Liver (tissue), 9 donors: ENCODE data around the gene TNFSF10. TPM values are rescaled to one million over a fixed set of nuclear protein-coding genes. Genes with fewer than 3 reads are reported as not detected.

Experiments
- DNase-seq: peaks from one replicate; pipeline ENCODE4 v3.0.0-alpha.2; 2017; ENCODE audit warnings: low spot score
- H3K27ac ChIP-seq, 2 donors: one replicate each; pipeline ENCODE4 v1.7.0; 2013; ENCODE audit warnings: inconsistent platforms in 2 of 2, low read length in 2 of 2, control low read depth in 1 of 2, low read depth in 1 of 2, mild to moderate bottlenecking in 1 of 2
- H3K27me3 ChIP-seq, 4 donors: one replicate each; pipeline versions ENCODE4 v1.6.1 to v1.7.0; 2013; ENCODE audit warnings: low read length in 3 of 4, inconsistent platforms in 1 of 4, mild to moderate bottlenecking in 1 of 4, moderate library complexity in 1 of 4; ENCODE audit not compliant: control insufficient read depth in 4 of 4, insufficient read depth in 4 of 4
- H3K36me3 ChIP-seq, 4 donors: one replicate each; pipeline versions ENCODE4 v1.6.1 to v1.7.0; 2013; ENCODE audit warnings: low read length in 3 of 4, mild to moderate bottlenecking in 3 of 4, low read depth in 1 of 4, moderate library complexity in 1 of 4; ENCODE audit not compliant: control insufficient read depth in 4 of 4, insufficient read depth in 3 of 4
- H3K4me1 ChIP-seq, 4 donors: one replicate each; pipeline versions ENCODE4 v1.6.1 to v1.7.0; 2013; ENCODE audit warnings: low read length in 3 of 4, mild to moderate bottlenecking in 3 of 4, moderate library complexity in 1 of 4; ENCODE audit not compliant: control insufficient read depth in 4 of 4, insufficient read depth in 4 of 4
- H3K4me3 ChIP-seq, 3 donors: one replicate each; pipeline versions ENCODE4 v1.6.1 to v1.7.0; 2013; ENCODE audit warnings: low read length in 3 of 3, control low read depth in 1 of 3, low read depth in 1 of 3, mild to moderate bottlenecking in 1 of 3
- H3K9ac ChIP-seq, 2 donors: one replicate each; pipeline ENCODE4 v1.7.0; 2013; ENCODE audit warnings: low read length in 2 of 2, mild to moderate bottlenecking in 2 of 2, moderate library complexity in 2 of 2, control low read depth in 1 of 2, low read depth in 1 of 2
- H3K9me3 ChIP-seq, 4 donors: one replicate each; pipeline versions ENCODE4 v1.6.1 to v1.7.0; 2013; ENCODE audit warnings: low read length in 3 of 4; ENCODE audit not compliant: control insufficient read depth in 4 of 4
- CTCF ChIP-seq: fragments of 150-350 bp; IDR thresholded peaks from 2 replicates; pipeline ENCODE4 v1.5.1; 2017; ENCODE audit warnings: improper control_type of control experiment, low read depth, low read length; ENCODE audit not compliant: missing input control
- EGR1 ChIP-seq, 2 donors: IDR thresholded peaks; 2 replicates each; pipeline ENCODE4 v1.6.1; 2016 to 2018; ENCODE audit warnings: antibody characterized with exemption in 2 of 2, low read depth in 2 of 2
- FOXA1 ChIP-seq: IDR thresholded peaks from 2 replicates; pipeline ENCODE4 v1.6.1; 2016; ENCODE audit warnings: antibody characterized with exemption
- FOXA2 ChIP-seq: IDR thresholded peaks from 2 replicates; pipeline ENCODE4 v1.6.1; 2016; ENCODE audit warnings: antibody characterized with exemption
- GABPA ChIP-seq, 2 donors: IDR thresholded peaks in 1 of 2; conservative IDR thresholded peaks in 1 of 2; 2 replicates each; pipeline ENCODE4 v1.6.1; 2016; ENCODE audit warnings: antibody characterized with exemption in 2 of 2, mild to moderate bottlenecking in 1 of 2, moderate library complexity in 1 of 2
- HNF4G ChIP-seq: IDR thresholded peaks from 2 replicates; pipeline ENCODE4 v1.6.1; 2016; ENCODE audit warnings: antibody characterized with exemption
- JUND ChIP-seq, 2 donors: IDR thresholded peaks; 2 replicates each; pipeline ENCODE4 v1.6.1; 2016; ENCODE audit warnings: antibody characterized with exemption in 2 of 2
- NR2F2 ChIP-seq: IDR thresholded peaks from 2 replicates; pipeline ENCODE4 v1.6.1; 2016; ENCODE audit warnings: antibody characterized with exemption
- RAD21 ChIP-seq, 2 donors: IDR thresholded peaks; 2 replicates each; pipeline ENCODE4 v1.6.1; 2016; ENCODE audit warnings: antibody characterized with exemption in 2 of 2, mild to moderate bottlenecking in 2 of 2
- RXRA ChIP-seq, 2 donors: IDR thresholded peaks; 2 replicates each; pipeline ENCODE4 v1.6.1; 2017 to 2018; ENCODE audit warnings: antibody characterized with exemption in 2 of 2, mild to moderate bottlenecking in 1 of 2
- SP1 ChIP-seq: IDR thresholded peaks from 2 replicates; pipeline ENCODE4 v1.6.1; 2018; ENCODE audit warnings: antibody characterized with exemption, mild to moderate bottlenecking
- TAF1 ChIP-seq: conservative IDR thresholded peaks from 2 replicates; pipeline ENCODE4 v1.6.1; 2016; ENCODE audit warnings: antibody characterized with exemption, mild to moderate bottlenecking
- YY1 ChIP-seq: IDR thresholded peaks from 2 replicates; pipeline ENCODE4 v1.6.1; 2016; ENCODE audit warnings: antibody characterized with exemption, mild to moderate bottlenecking
- ZBTB33 ChIP-seq: IDR thresholded peaks from 2 replicates; pipeline ENCODE4 v1.6.1; 2016; ENCODE audit warnings: antibody characterized with exemption
- WGBS: extraction: QIAGEN DNeasy Blood & Tissue Kit; methylation state at CpG from one replicate; pipeline ENCODE4 v1.1.7; 2013; 5-methylcytosine and 5-hydroxymethylcytosine counted together
- polyA plus RNA-seq, 2 donors: library from polyadenylated mRNA; stranded (reverse) in 1 of 2; unstranded in 1 of 2; fragments of 200-250 nt in 1 of 2; fragments of >200 nt in 1 of 2; fragmentation: Nextera tagmentation in 1 of 2; extraction: Ambion mirVana in 1 of 2; gene quantifications; one replicate each; pipeline versions ENCODE4 v1.2.1 to v1.2.3, GENCODE V29; 2013 to 2015
- total RNA-seq, 2 donors: library from RNA; depleted of rRNA; stranded (reverse); fragments of >200 nt; gene quantifications; one replicate each; pipeline ENCODE4 v1.2.3, GENCODE V29; 2014
- TF ChIP-seq, protein P1 (sequence below): IDR thresholded peaks from 2 replicates; pipeline ENCODE4 v1.6.1; 2016; ENCODE audit warnings: antibody characterized with exemption
- TF ChIP-seq, protein P2 (sequence below): IDR thresholded peaks from 2 replicates; pipeline ENCODE4 v1.6.1; 2016; ENCODE audit warnings: antibody characterized with exemption
- donor health status: healthy.
- donor health status: healthy.
- donor health status: healthy.
- donor health status: healthy.
- donor health status: healthy.

The TNFSF10 gene
- total and polyA plus RNA-seq, 4 donors = 16.2 to 67.1 (median 37.5) TPM

GRCh38 chr3:172552607-172553006 is 29.4 kb upstream of the TNFSF10 start:
- H3K9me3 ChIP-seq = no peaks in the 10 kb centered on the region
- no peaks in the 10 kb centered on the region for H3K36me3 ChIP-seq
- no peak overlapping the region for H3K4me3 ChIP-seq
- H3K27me3 ChIP-seq = no peaks in the 10 kb centered on the region
- peak overlapping the region in 1 of 2 donors; percentile 42 for H3K9ac ChIP-seq
- TF ChIP-seq YY1 (no peak), FOXA2 (no peak), SP1 (no peak)
- H3K4me1 ChIP-seq = peaks cover 8 to 36% (median 28%) of the 10 kb centered on the region in 4 donors
- peak overlapping the region; percentile 89 to 94 for H3K27ac ChIP-seq
- no peak for DNase-seq

DNA sequence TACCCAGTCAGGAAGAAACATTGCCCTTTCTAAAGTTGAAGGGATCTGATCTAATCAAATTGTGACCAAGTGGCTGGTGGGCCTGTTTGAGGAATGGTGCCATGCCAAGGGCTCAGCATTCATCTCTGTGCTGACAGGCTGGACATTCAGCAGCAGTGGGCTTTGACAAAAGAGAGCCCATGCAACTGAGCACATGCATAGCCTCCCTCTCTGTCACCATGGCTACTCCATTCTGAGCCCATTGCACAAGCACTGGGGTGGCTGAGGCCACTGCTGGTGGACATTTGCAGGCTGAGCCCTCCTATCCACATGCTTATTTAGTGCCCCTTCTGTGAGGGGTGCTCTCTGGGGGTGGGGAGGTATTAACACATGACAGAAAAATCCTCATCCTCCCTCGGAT is 28.6 kb upstream of the TNFSF10 start:
- Histone ChIP-seq H3K9me3 (no peaks in the 10 kb centered on the region), H3K36me3 (no peaks in the 10 kb centered on the region), H3K4me1 (peaks cover 6 to 35% (median 28%) of the 10 kb centered on the region in 4 donors), H3K27ac (peak overlapping the region; percentile 23 to 34), H3K27me3 (no peaks in the 10 kb centered on the region), H3K9ac (no peak overlapping the region), H3K4me3 (no peak overlapping the region)
- DNase-seq = no peak
- TF ChIP-seq JUND (IDR thresholded peaks at IDR 0.05) = no peak
- TF ChIP-seq RXRA (IDR thresholded peaks at IDR 0.05) = no peak
- 98% methylated on average over 1 of the region's 1 CpG for WGBS

DNA sequence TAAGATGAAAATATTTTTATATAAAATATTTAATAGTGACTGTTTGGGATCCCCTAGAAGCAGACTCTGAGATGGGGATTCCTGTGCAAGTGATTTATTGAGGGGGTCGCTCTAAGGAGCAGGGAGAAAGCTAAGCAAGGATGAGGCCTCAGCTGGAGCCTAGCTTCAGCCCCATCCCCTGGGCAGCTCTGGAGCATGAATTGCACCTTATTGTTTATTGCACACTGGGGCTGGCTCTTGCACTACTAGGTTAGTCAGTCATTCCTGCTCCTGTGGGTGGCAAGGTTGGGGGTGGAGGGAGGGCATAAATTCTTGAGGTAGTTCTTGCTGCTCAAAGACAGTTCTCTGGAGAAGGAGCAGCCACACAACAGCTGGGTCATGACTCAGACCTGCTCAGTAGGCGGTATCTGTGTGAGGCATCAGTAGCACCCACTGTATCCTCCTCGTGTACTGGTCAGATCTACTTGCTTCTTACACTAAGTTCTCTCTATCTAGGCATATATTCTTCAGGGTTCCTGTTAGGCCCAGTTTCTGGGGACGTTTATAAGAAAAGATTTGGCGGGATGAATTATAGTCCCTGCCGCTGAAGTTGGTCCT is 27.2 kb upstream of the TNFSF10 start:
- Histone ChIP-seq H3K27me3 (no peaks in the 10 kb centered on the region), H3K36me3 (no peaks in the 10 kb centered on the region), H3K27ac (no peak overlapping the region), H3K4me1 (peaks cover 6 to 37% (median 29%) of the 10 kb centered on the region in 4 donors), H3K9me3 (no peaks in the 10 kb centered on the region), H3K4me3 (no peak overlapping the region), H3K9ac (no peak overlapping the region)
- no peak for DNase-seq
- TF ChIP-seq FOXA2 (no peak), RXRA (IDR thresholded peaks at IDR 0.05) (no peak), HNF4G (no peak), EGR1 (IDR thresholded peaks at IDR 0.05; ENCODE audit: low read depth in 2 of 2) (no peak), GABPA (IDR thresholded peaks at IDR 0.05 in 1 of 2, conservative IDR thresholded peaks at IDR 0.05 in 1 of 2) (no peak), FOXA1 (no peak), RAD21 (IDR thresholded peaks at IDR 0.05) (no peak), SP1 (no peak), TAF1 (no peak), JUND (IDR thresholded peaks at IDR 0.05) (no peak), NR2F2 (no peak)
- TF ChIP-seq, protein P1, sequence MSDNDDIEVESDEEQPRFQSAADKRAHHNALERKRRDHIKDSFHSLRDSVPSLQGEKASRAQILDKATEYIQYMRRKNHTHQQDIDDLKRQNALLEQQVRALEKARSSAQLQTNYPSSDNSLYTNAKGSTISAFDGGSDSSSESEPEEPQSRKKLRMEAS = no peak
- TF ChIP-seq, protein P2, sequence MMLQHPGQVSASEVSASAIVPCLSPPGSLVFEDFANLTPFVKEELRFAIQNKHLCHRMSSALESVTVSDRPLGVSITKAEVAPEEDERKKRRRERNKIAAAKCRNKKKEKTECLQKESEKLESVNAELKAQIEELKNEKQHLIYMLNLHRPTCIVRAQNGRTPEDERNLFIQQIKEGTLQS = no peak
- WGBS = 90% methylated on average over 6 of the region's 6 CpGs

GRCh38 chr3:172549144-172549543 is 25.9 kb upstream of the TNFSF10 start:
- H3K4me3 ChIP-seq = no peak overlapping the region
- 18% methylated on average over 2 of the region's 2 CpGs for WGBS
- no peaks in the 10 kb centered on the region for H3K36me3 ChIP-seq
- H3K27me3 ChIP-seq = no peaks in the 10 kb centered on the region
- H3K4me1 ChIP-seq = peaks cover 6 to 37% (median 27%) of the 10 kb centered on the region in 4 donors
- H3K9me3 ChIP-seq = no peaks in the 10 kb centered on the region
- peak overlapping the region; percentile 55 to 83 for H3K27ac ChIP-seq
- no peak for TF ChIP-seq GABPA (IDR thresholded peaks at IDR 0.05 in 1 of 2, conservative IDR thresholded peaks at IDR 0.05 in 1 of 2)
- no peak for TF ChIP-seq ZBTB33
- no peak for TF ChIP-seq NR2F2
- peak; percentile 21 to 43 for TF ChIP-seq RXRA (IDR thresholded peaks at IDR 0.05)
- no peak for TF ChIP-seq TAF1
- no peak for TF ChIP-seq EGR1 (IDR thresholded peaks at IDR 0.05; ENCODE audit: low read depth in 2 of 2)
- TF ChIP-seq RAD21 (IDR thresholded peaks at IDR 0.05) = peak in 1 of 2 donors; percentile 22
- no peak for TF ChIP-seq JUND (IDR thresholded peaks at IDR 0.05)
- no peak for TF ChIP-seq CTCF
- no peak for TF ChIP-seq FOXA1
- TF ChIP-seq SP1 = no peak
- peak; percentile 15 for TF ChIP-seq FOXA2
- TF ChIP-seq, protein P2 = no peak
- no peak for TF ChIP-seq HNF4G
- DNase-seq = no peak
- H3K9ac ChIP-seq = no peak overlapping the region
